PC-3 (cell line): ENCODE data around the gene OR52B6. TPM values are rescaled to one million over a fixed set of nuclear protein-coding genes. Genes with fewer than 3 reads are reported as not detected.

ENCODE experiments used
- ATAC-seq: fragments of 200-7000 bp; cut with Tn5 transposase; 2 replicates; pipeline ENCODE4 v1.9.1; 2020; ENCODE audit warnings: mild to moderate bottlenecking, moderate library complexity
- Bru-seq: library from RNA; stranded (reverse); fragments of 400-500 nt; gene quantifications from one replicate; lab custom pipeline; 2021; lab: Mats Ljungman, UMichigan
- BruChase-seq, 2 experiments: library from RNA; stranded (reverse); fragments of 400-500 nt; gene quantifications; one replicate each; lab custom pipeline; 2021; lab: Mats Ljungman, UMichigan
- BruUV-seq: library from RNA; stranded (reverse); fragments of 400-500 nt; replicated peaks from 2 replicates; lab custom pipeline; 2021; lab: Mats Ljungman, UMichigan
- CTCF ChIA-PET: fragments of 300-600 bp; sonication (Branson Sonifier 250); formaldehyde crosslinking; loops from one replicate; lab custom pipeline; 2022; ENCODE audit warnings: antibody characterized with exemption; lab: Charles Lee
- POLR2A ChIA-PET: fragments of 300-600 bp; sonication (Branson Sonifier 250); formaldehyde crosslinking; loops from one replicate; lab custom pipeline; 2022; ENCODE audit warnings: antibody characterized with exemption; ENCODE audit not compliant: unreplicated experiment; lab: Charles Lee
- DNase-seq: peaks from one replicate; pipeline ENCODE4 v3.0.0-alpha.2; 2015
- H2AFZ ChIP-seq: fragments of 300-600 bp; sonication (generic); 2 replicates; pipeline ENCODE4 v1.6.0; 2016; ENCODE audit warnings: antibody characterized with exemption, low read length
- H3F3A ChIP-seq: fragments of 300-600 bp; sonication (generic); one replicate; pipeline ENCODE4 v1.6.0; 2017; ENCODE audit warnings: antibody characterized with exemption, low read length, control low read depth, mild to moderate bottlenecking; ENCODE audit not compliant: unreplicated experiment
- H3K27ac ChIP-seq: fragments of 300-600 bp; sonication (generic); 2 replicates; pipeline ENCODE4 v1.5.1; 2016; ENCODE audit warnings: mild to moderate bottlenecking, low read length
- H3K27me3 ChIP-seq: fragments of 300-600 bp; sonication (generic); 2 replicates; pipeline ENCODE4 v1.6.1; 2016; ENCODE audit warnings: low read length, mixed read lengths
- H3K36me3 ChIP-seq: fragments of 300-600 bp; sonication (generic); 2 replicates; pipeline ENCODE4 v1.6.1; 2016; ENCODE audit warnings: low read depth, mixed run types, low read length, mixed read lengths
- H3K4me1 ChIP-seq: fragments of 300-600 bp; sonication (generic); 2 replicates; pipeline ENCODE4 v1.5.1; 2016; ENCODE audit warnings: low read length; ENCODE audit not compliant: insufficient read depth
- H3K4me2 ChIP-seq: fragments of 300-600 bp; sonication (generic); 2 replicates; pipeline ENCODE4 v1.6.0; 2016; ENCODE audit warnings: low read length
- H3K4me3 ChIP-seq: fragments of 300-600 bp; sonication (generic); 2 replicates; pipeline ENCODE4 v1.5.1; 2016; ENCODE audit warnings: mild to moderate bottlenecking, low read length, mixed read lengths
- H3K79me2 ChIP-seq: fragments of 300-600 bp; sonication (generic); 2 replicates; pipeline ENCODE4 v1.6.1; 2017; ENCODE audit warnings: low read length, mixed read lengths
- H3K9ac ChIP-seq: fragments of 300-600 bp; sonication (generic); 2 replicates; pipeline ENCODE4 v1.6.0; 2016; ENCODE audit warnings: mild to moderate bottlenecking, low read length
- H3K9me2 ChIP-seq: fragments of 300-600 bp; sonication (generic); replicated peaks from 2 replicates; pipeline ENCODE4 v1.6.1; 2016; ENCODE audit warnings: mixed run types, low read length, mixed read lengths
- H3K9me3 ChIP-seq: fragments of 300-600 bp; sonication (generic); 2 replicates; pipeline ENCODE4 v1.6.1; 2016; ENCODE audit warnings: low read length, mixed read lengths
- H4K20me1 ChIP-seq: fragments of 300-600 bp; sonication (generic); 2 replicates; pipeline ENCODE4 v1.6.1; 2016; ENCODE audit warnings: low read length, mixed read lengths
- CTCF ChIP-seq: fragments of 300-600 bp; sonication (generic); conservative IDR thresholded peaks from 2 replicates; pipeline ENCODE4 v1.5.1; 2017; ENCODE audit warnings: antibody characterized with exemption, low read depth, mild to moderate bottlenecking, low read length
- EZH2 ChIP-seq: fragments of 300-600 bp; sonication (generic); IDR thresholded peaks from one replicate; pipeline ENCODE4 v1.6.1; 2017; ENCODE audit warnings: antibody characterized with exemption, mild to moderate bottlenecking, low read length; ENCODE audit not compliant: unreplicated experiment
- EZH2phosphoT487 ChIP-seq: fragments of 300-600 bp; sonication (generic); IDR thresholded peaks from 2 replicates; pipeline ENCODE4 v1.6.1; 2018; ENCODE audit warnings: mild to moderate bottlenecking, antibody characterized with exemption, low read length, borderline replicate concordance
- intact Hi-C: fragments of 100-400 bp; cut with micrococcal nuclease; formaldehyde crosslinking; loops from 2 replicates; pipeline ENCODE4 v1.9.0; 2023
- long read RNA-seq: library from polyadenylated mRNA; unstranded; transcript quantifications from one replicate; pipeline ENCODE4 v2.0.0, GENCODE V29; 2021; ENCODE audit not compliant: unreplicated experiment
- total RNA-seq: library from RNA; depleted of rRNA; stranded (reverse); fragments of >200 nt; gene quantifications from 2 replicates; pipeline ENCODE4 v1.2.3, GENCODE V29; 2014; rRNA removed

The OR52B6 gene
- total RNA-seq: not detected in 2 replicates
- Bru-seq, nascent RNA: not detected
- not detected for BruChase-seq, experiment 1, labeled RNA remaining after a 6-hour chase
- not detected for BruChase-seq, experiment 2, labeled RNA remaining after a 2-hour chase
- long read RNA-seq: 0 reads

GRCh38 chr11:5580577-5580976 lies at the start of gene OR52B6:
Gene OR52B6 (plus strand): TSS chr11:5580877. CDS start chr11:5580877, 0 bp downstream.
- Histone ChIP-seq H3K9ac (no peak within 1 kb of the TSS), H3K27me3 (peaks cover 4% of the 10 kb centered on the region), H3K4me1 (no peaks in the 10 kb centered on the region), H3F3A (no peaks in the 10 kb centered on the region), H4K20me1 (no peaks in the 10 kb centered on the region), H3K4me2 (no peak within 1 kb of the TSS), H3K4me3 (no peak within 1 kb of the TSS), H2AFZ (no peak within 1 kb of the TSS), H3K27ac (no peak within 1 kb of the TSS), H3K9me2 (no peaks in the 10 kb centered on the region), H3K36me3 (no peaks in the 10 kb centered on the region), H3K9me3 (no peaks in the 10 kb centered on the region), H3K79me2 (no peaks in the 10 kb centered on the region)
- intact Hi-C loops: no loop called here
- DNase-seq (no peak), ATAC-seq (no peak)
- BruUV-seq: no TSS peak
- ChIA-PET CTCF (no interaction called here), POLR2A (no interaction called here)
- no peak for TF ChIP-seq EZH2
- no peak for TF ChIP-seq CTCF
- TF ChIP-seq EZH2phosphoT487: no peak

DNA sequence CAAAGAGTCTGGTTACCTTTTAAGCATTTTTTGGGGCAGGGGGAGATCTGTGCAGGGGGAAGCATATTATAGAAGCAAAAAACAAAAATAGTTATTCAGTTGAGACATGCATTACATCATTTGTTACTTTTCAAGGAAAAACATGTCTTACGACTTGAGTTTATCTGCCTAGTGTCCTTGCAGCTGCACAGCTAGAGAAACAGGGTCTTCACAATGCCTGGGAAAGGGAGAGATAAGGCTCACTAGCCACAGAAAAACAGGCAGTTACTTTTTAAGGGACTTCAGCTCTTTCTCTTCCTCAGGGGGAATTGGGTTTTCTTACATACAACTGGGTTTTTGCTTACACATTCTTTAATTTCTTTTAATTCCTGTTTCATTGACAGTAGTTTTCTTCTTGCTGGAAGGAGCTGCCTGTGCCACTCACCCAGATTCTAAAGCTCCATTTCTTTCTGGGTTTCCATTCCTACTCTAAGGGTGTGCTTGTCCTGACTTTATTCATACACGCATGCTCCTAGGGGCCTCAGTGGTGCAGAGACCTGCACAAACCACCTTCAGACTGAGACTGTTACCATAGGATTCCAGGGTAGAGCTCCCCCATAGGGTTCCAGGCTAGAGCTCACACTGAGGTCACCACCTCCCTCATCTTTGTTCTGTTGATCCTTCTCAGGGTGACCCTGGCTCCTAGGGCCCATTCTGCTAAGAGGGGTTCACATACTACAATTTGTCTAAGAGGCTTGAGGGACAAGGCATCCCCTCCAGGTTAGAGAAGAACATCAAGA lies 49.4 kb upstream of the OR52B6 start:
- Histone ChIP-seq H3K27ac (no peak overlapping the region), H3K27me3 (peaks cover 27% of the 10 kb centered on the region), H3K9ac (no peak overlapping the region), H3K4me2 (no peak overlapping the region), H3K4me3 (no peak overlapping the region), H2AFZ (no peak overlapping the region), H3K9me2 (no peaks in the 10 kb centered on the region), H3K4me1 (no peaks in the 10 kb centered on the region), H3F3A (no peaks in the 10 kb centered on the region), H3K9me3 (no peaks in the 10 kb centered on the region), H4K20me1 (no peaks in the 10 kb centered on the region), H3K36me3 (no peaks in the 10 kb centered on the region), H3K79me2 (no peaks in the 10 kb centered on the region)
- intact Hi-C loops: no loop called here
- ChIA-PET POLR2A (no interaction called here), CTCF (no interaction called here)
- ATAC-seq (no peak), DNase-seq (no peak)
- TF ChIP-seq CTCF: no peak
- no peak for TF ChIP-seq EZH2
- TF ChIP-seq EZH2phosphoT487: no peak
- BruUV-seq: no TSS peak

GRCh38 chr11:5534046-5534445 lies 46.6 kb upstream of the OR52B6 start:
- Histone ChIP-seq H4K20me1 (no peaks in the 10 kb centered on the region), H3K4me3 (no peak overlapping the region), H3F3A (no peaks in the 10 kb centered on the region), H3K9me3 (no peaks in the 10 kb centered on the region), H3K4me1 (no peaks in the 10 kb centered on the region), H3K4me2 (no peak overlapping the region), H2AFZ (no peak overlapping the region), H3K27ac (no peak overlapping the region), H3K27me3 (peaks cover 20% of the 10 kb centered on the region), H3K36me3 (no peaks in the 10 kb centered on the region), H3K79me2 (no peaks in the 10 kb centered on the region), H3K9me2 (no peaks in the 10 kb centered on the region), H3K9ac (no peak overlapping the region)
- intact Hi-C loops: no loop called here
- no peak for ATAC-seq
- TF ChIP-seq EZH2phosphoT487 (no peak), CTCF (no peak), EZH2 (no peak)
- no TSS peak for BruUV-seq
- ChIA-PET POLR2A (no interaction called here), CTCF (no interaction called here)
- no peak for DNase-seq
